HepG2 (cell line): Measurements from ENCODE around the gene HOXA5. TPM values are rescaled to one million over a fixed set of nuclear protein-coding genes. Genes with fewer than 3 reads are reported as not detected.

Experiments used
- ATAC-seq: fragments of 200-7000 bp; cut with Tn5 transposase; 3 replicates; pipeline ENCODE4 v1.9.1; 2020; ENCODE audit warnings: mild to moderate bottlenecking, moderate library complexity
- BruUV-seq: library from RNA; stranded (reverse); fragments of 400-500 nt; replicated peaks from 2 replicates; lab custom pipeline; 2021; lab: Mats Ljungman, UMichigan
- CTCF ChIA-PET: fragments of 300-600 bp; formaldehyde crosslinking; extraction: SDS; loops from one replicate; lab custom pipeline; 2021; ENCODE audit warnings: low total read pairs, inconsistent platforms, low intra/inter-chr PET ratio; lab: Yijun Ruan, JAX
- POLR2A ChIA-PET: fragments of 350-600 bp; sonication (Branson Sonifier 250); formaldehyde crosslinking; loops from one replicate; lab custom pipeline; 2020; ENCODE audit warnings: antibody characterized with exemption, inconsistent platforms; lab: Yijun Ruan, JAX
- DNase-seq: peaks from one replicate; pipeline ENCODE4 v3.0.0-alpha.2; 2015; ENCODE audit warnings: low spot score
- FAIRE-seq: peaks from 3 replicates; lab custom pipeline; 2011; peaks lifted over from hg19 to GRCh38; lab: Jason Lieb, UNC
- H2AFZ ChIP-seq: one replicate; pipeline ENCODE4 v1.6.1; 2011; ENCODE audit warnings: low read length, inconsistent platforms
- H3K27ac ChIP-seq: fragments of 300-600 bp; 3 replicates; pipeline ENCODE4 v1.8.0; 2011; ENCODE audit warnings: mixed run types, mild to moderate bottlenecking, mixed read lengths, low read length, inconsistent platforms; ENCODE audit not compliant: insufficient read depth; ENCODE audit errors: extremely low read length
- H3K27me3 ChIP-seq, 2 experiments: fragments of 200-600 bp in 1 of 2; 2 replicates in 1 of 2; 3 replicates in 1 of 2; pipeline versions ENCODE4 v1.6.0 to v1.8.0; 2011; ENCODE audit warnings: low read length in 2 of 2, mild to moderate bottlenecking in 2 of 2, moderate library complexity in 2 of 2, inconsistent platforms in 1 of 2; ENCODE audit not compliant: insufficient read depth in 2 of 2, control insufficient read depth in 1 of 2
- H3K36me3 ChIP-seq, 2 experiments: fragments of 200-600 bp in 1 of 2; replicated peaks in 1 of 2; 2 replicates in 1 of 2; 3 replicates in 1 of 2; pipeline versions ENCODE4 v1.5.1 to v1.8.0; 2011; ENCODE audit warnings: low read length in 2 of 2, inconsistent platforms in 1 of 2; ENCODE audit not compliant: insufficient read depth in 2 of 2, control insufficient read depth in 1 of 2
- H3K4me1 ChIP-seq: 2 replicates; pipeline ENCODE4 v1.5.1; 2012; ENCODE audit warnings: low read length, inconsistent platforms; ENCODE audit not compliant: insufficient read depth
- H3K4me2 ChIP-seq: 2 replicates; pipeline ENCODE4 v1.6.0; 2011; ENCODE audit warnings: low read depth, low read length, inconsistent platforms
- H3K4me3 ChIP-seq, 3 experiments: fragments of 200-600 bp in 1 of 3; sonication (generic), shearing (Covaris generic) in 1 of 3; replicated peaks in 1 of 3; 2 replicates each; pipeline ENCODE4 v1.5.1; 2011 to 2016; ENCODE audit warnings: low read length in 3 of 3, inconsistent platforms in 2 of 3, low read depth in 2 of 3, mild to moderate bottlenecking in 2 of 3, control low read depth in 1 of 3, mixed read lengths in 1 of 3; ENCODE audit not compliant: insufficient read depth in 1 of 3
- H3K79me2 ChIP-seq: one replicate; pipeline ENCODE4 v1.6.1; 2011; ENCODE audit warnings: low read length, inconsistent platforms; ENCODE audit not compliant: insufficient read depth
- H3K9ac ChIP-seq: 2 replicates; pipeline ENCODE4 v1.6.0; 2011; ENCODE audit warnings: mild to moderate bottlenecking, low read depth, low read length, inconsistent platforms; ENCODE audit not compliant: insufficient read depth
- H3K9me3 ChIP-seq: 2 replicates; pipeline ENCODE4 v1.5.1; 2012; ENCODE audit warnings: mild to moderate bottlenecking, low read length
- H4K20me1 ChIP-seq: 2 replicates; pipeline ENCODE4 v1.6.0; 2011; ENCODE audit warnings: inconsistent platforms, mild to moderate bottlenecking, low read length, moderate library complexity; ENCODE audit not compliant: insufficient read depth
- E2F1 ChIP-seq: sonication (generic); formaldehyde crosslinking; IDR thresholded peaks from 2 replicates; pipeline ENCODE4 v1.5.0; 2020; ENCODE audit warnings: missing genetic modification reagents
- ELF4 ChIP-seq: sonication (generic); formaldehyde crosslinking; IDR thresholded peaks from 2 replicates; pipeline ENCODE4 v1.5.0; 2020; ENCODE audit warnings: missing genetic modification reagents, mild to moderate bottlenecking, moderate library complexity, borderline replicate concordance
- ETV5 ChIP-seq: IDR thresholded peaks from 2 replicates; pipeline ENCODE4 v1.6.1; 2018; ENCODE audit warnings: missing biosample characterization, missing genetic modification reagents, inconsistent platforms, borderline replicate concordance
- HBP1 ChIP-seq: IDR thresholded peaks from 2 replicates; pipeline ENCODE4 v1.6.1; 2016; ENCODE audit warnings: low read depth, control low read depth
- MTA1 ChIP-seq: sonication (generic); formaldehyde crosslinking; IDR thresholded peaks from 2 replicates; pipeline ENCODE4 v1.4.0; 2020; ENCODE audit warnings: missing genetic modification reagents, mild to moderate bottlenecking, borderline replicate concordance
- MYPOP ChIP-seq: sonication (generic); formaldehyde crosslinking; IDR thresholded peaks from 2 replicates; pipeline ENCODE4 v1.8.1; 2023; ENCODE audit warnings: mild to moderate bottlenecking, moderate library complexity, missing genetic modification reagents
- RXRA ChIP-seq: sonication (generic); formaldehyde crosslinking; IDR thresholded peaks from 2 replicates; pipeline ENCODE4 v1.5.1; 2020; ENCODE audit warnings: missing genetic modification reagents
- TBX3 ChIP-seq: fragments of 450-650 bp; IDR thresholded peaks from 2 replicates; pipeline ENCODE4 v1.6.1; 2017; ENCODE audit warnings: antibody characterized with exemption, mild to moderate bottlenecking, inconsistent platforms, borderline replicate concordance
- ZBTB4 ChIP-seq: sonication (generic); formaldehyde crosslinking; IDR thresholded peaks from 2 replicates; pipeline ENCODE4 v1.4.0; 2020; ENCODE audit warnings: missing genetic modification reagents, mild to moderate bottlenecking, borderline replicate concordance
- ZNF136 ChIP-seq: sonication (generic); formaldehyde crosslinking; IDR thresholded peaks from 2 replicates; pipeline ENCODE4 v1.8.1; 2022; ENCODE audit warnings: low read depth, mild to moderate bottlenecking, moderate library complexity, missing genetic modification reagents
- ZNF333 ChIP-seq: sonication (generic); formaldehyde crosslinking; IDR thresholded peaks from 2 replicates; pipeline ENCODE4 v1.4.0; 2020; ENCODE audit warnings: mild to moderate bottlenecking, missing genetic modification reagents, borderline replicate concordance
- ZNF414 ChIP-seq: sonication (generic); formaldehyde crosslinking; IDR thresholded peaks from 2 replicates; pipeline ENCODE4 v1.5.0; 2020; ENCODE audit warnings: missing genetic modification reagents
- ZNF441 ChIP-seq: sonication (generic); formaldehyde crosslinking; IDR thresholded peaks from 2 replicates; pipeline ENCODE4 v1.7.0; 2021; ENCODE audit warnings: missing genetic modification reagents, borderline replicate concordance
- ZNF580 ChIP-seq: IDR thresholded peaks from 2 replicates; pipeline ENCODE4 v1.6.1; 2016; ENCODE audit warnings: low read depth, borderline replicate concordance
- ZNF616 ChIP-seq: sonication (generic); formaldehyde crosslinking; IDR thresholded peaks from 2 replicates; pipeline ENCODE4 v1.5.0; 2020; ENCODE audit warnings: low read depth, mild to moderate bottlenecking, missing genetic modification reagents
- WGBS: methylation state at CpG from one replicate; pipeline ENCODE4 v1.1.6; 2017; ENCODE audit warnings: low lambda C conversion rate; 5-methylcytosine and 5-hydroxymethylcytosine counted together
- in situ Hi-C: cut with HindIII; loops from 2 replicates; pipeline ENCODE4 v1.10.0; 2017; ENCODE audit warnings: low pct_unique_long_range_greater_than_20kb; ENCODE audit not compliant: extremely low pct_ligation_motif_present
- intact Hi-C: fragments of 100-400 bp; cut with micrococcal nuclease; formaldehyde crosslinking; loops from one replicate; pipeline ENCODE4 v1.10.0; 2022; ENCODE audit not compliant: unreplicated experiment
- polyA plus RNA-seq, 8 experiments: library from polyadenylated mRNA; depleted of rRNA in 3 of 8; stranded (reverse) in 7 of 8; unstranded in 1 of 8; fragments of >200 nt; fragmentation: Illumina TruSeq in 4 of 8; extraction: Trizol in 4 of 8; gene quantifications; 2 replicates each; pipeline versions ENCODE4 v1.2.1 to v1.2.3, GENCODE V29; 2011 to 2016; ENCODE audit warnings: low read depth in 4 of 8, missing spikeins in 1 of 8, mixed read lengths in 1 of 8; ENCODE audit not compliant: insufficient read depth in 1 of 8
- total RNA-seq, 5 experiments: library from RNA; depleted of rRNA; stranded (reverse); fragments of >200 nt; fragmentation: Illumina TruSeq; extraction: Trizol; gene quantifications; 2 replicates each; pipeline ENCODE4 v1.2.3, GENCODE V29; 2016; ENCODE audit warnings: low read depth in 1 of 5

HOXA5 gene
- total and polyA plus RNA-seq, 2 of the 13 experiments (the other 11 are each of a cell fraction or from before 2014, with no cell fraction given): 3.2 to 3.6 TPM

- peaks cover 18% of the 10 kb centered on the region for H3K4me1 ChIP-seq
- intact Hi-C loops (no loop called here), in situ Hi-C loops (loop anchor here (25.0 kb wide), 1 partner anchor 1081 kb away; no protein-coding TSS in a partner anchor)
- no peak overlapping the region for H3K27ac ChIP-seq
- BruUV-seq: no TSS peak
- ATAC-seq (no peak), FAIRE-seq (no peak), DNase-seq (no peak)
- H3K27me3 ChIP-seq: peaks cover 2 to 65% of the 10 kb centered on the region in 2 experiments
- H3K79me2 ChIP-seq: no peaks in the 10 kb centered on the region
- H3K36me3 ChIP-seq: no peaks in the 10 kb centered on the region
- WGBS: 82% methylated on average over 20 of the region's 25 CpGs
- no peaks in the 10 kb centered on the region for H4K20me1 ChIP-seq
- no peak overlapping the region for H3K9ac ChIP-seq
- no peaks in the 10 kb centered on the region for H3K9me3 ChIP-seq
- ChIA-PET CTCF (no interaction called here), POLR2A (no interaction called here)
- no peak overlapping the region for H3K4me3 ChIP-seq
- no peak overlapping the region for H3K4me2 ChIP-seq
- no peak overlapping the region for H2AFZ ChIP-seq
- TF ChIP-seq ZNF333 (no peak), HBP1 (no peak), ELF4 (no peak), ZNF136 (CRISPR knock-in tag) (no peak), ZBTB4 (CRISPR knock-in tag) (no peak), ZNF414 (CRISPR knock-in tag) (no peak), RXRA (CRISPR knock-in tag) (no peak), ZNF441 (no peak), ZNF616 (CRISPR knock-in tag) (no peak), MYPOP (no peak), MTA1 (CRISPR knock-in tag) (no peak), E2F1 (CRISPR knock-in tag) (no peak), ZNF580 (CRISPR knock-in tag) (no peak), ETV5 (no peak), TBX3 (no peak)
Measured at GRCh38 chr7:27168265-27168947, 24.9 kb upstream of the HOXA5 start.
